T-cell (primary cell): ENCODE results near the gene OR12D2. TPM values are rescaled to one million over a fixed set of nuclear protein-coding genes. Genes with fewer than 3 reads are reported as not detected.
"Not testable (repeated sequence)": the region's sequence is repeated elsewhere in the genome, so short reads cannot be mapped to it uniquely, and the experiment has no call there.

Experiments
- ATAC-seq, 4 experiments: fragments of 200-7000 bp in 3 of 4; fragments of 150-1000 bp in 1 of 4; cut with Tn5 transposase; replicated peaks in 1 of 4; 1 replicate in 3 of 4; 2 replicates in 1 of 4; pipeline ENCODE4 v1.10.0; 2021; ENCODE audit warnings: moderate library complexity in 3 of 4, mild to moderate bottlenecking in 2 of 4, moderate number of reproducible peaks in 1 of 4
- CTCF ChIA-PET, 2 donors: fragments of 300-600 bp; sonication (Branson Sonifier 250); formaldehyde crosslinking; loops; one replicate each; lab custom pipeline; 2022; ENCODE audit warnings: antibody characterized with exemption in 2 of 2; lab: Charles Lee
- POLR2A ChIA-PET, 2 donors: fragments of 300-600 bp; sonication (Branson Sonifier 250); formaldehyde crosslinking; loops; one replicate each; lab custom pipeline; 2022; ENCODE audit warnings: antibody characterized with exemption in 2 of 2; lab: Charles Lee
- DNase-seq, 35 experiments: peaks; one replicate each; pipeline versions ENCODE4 v3.0.0 to v3.0.0-alpha.2; 2013 to 2023
- H3K27ac ChIP-seq: one replicate; pipeline ENCODE4 v1.5.1; 2013; ENCODE audit warnings: low read length
- H3K27me3 ChIP-seq, 2 experiments: replicated peaks in 1 of 2; 1 replicate in 1 of 2; 2 replicates in 1 of 2; pipeline versions ENCODE4 v1.6.1 to v1.7.0; 2013; ENCODE audit warnings: low read length in 1 of 2, mixed read lengths in 1 of 2; ENCODE audit not compliant: control insufficient read depth in 2 of 2, insufficient read depth in 2 of 2; ENCODE audit errors: extremely low read depth in 1 of 2
- H3K36me3 ChIP-seq, 2 donors: 1 replicate in 1 of 2; 2 replicates in 1 of 2; pipeline versions ENCODE4 v1.6.1 to v1.7.0; 2013; ENCODE audit warnings: low read length in 1 of 2; ENCODE audit not compliant: control insufficient read depth in 2 of 2, insufficient read depth in 1 of 2; ENCODE audit errors: extremely low read depth in 1 of 2
- H3K4me1 ChIP-seq, 2 experiments: 1 replicate in 1 of 2; 2 replicates in 1 of 2; pipeline versions ENCODE4 v1.6.1 to v1.7.0; 2013; ENCODE audit warnings: low read length in 2 of 2, mixed read lengths in 1 of 2; ENCODE audit not compliant: insufficient read depth in 2 of 2, control insufficient read depth in 1 of 2; ENCODE audit errors: extremely low read depth in 1 of 2
- H3K4me3 ChIP-seq, 2 donors: 1 replicate in 1 of 2; 2 replicates in 1 of 2; pipeline versions ENCODE4 v1.5.1 to v1.7.0; 2013; ENCODE audit warnings: mild to moderate bottlenecking in 2 of 2, low read length in 1 of 2, moderate library complexity in 1 of 2; ENCODE audit not compliant: control insufficient read depth in 1 of 2; ENCODE audit errors: extremely low read depth in 1 of 2
- H3K9me3 ChIP-seq: 2 replicates; pipeline ENCODE4 v1.7.0; 2013
- H3K27ac Mint-ChIP-seq, 2 donors: one replicate each; pipeline ENCODE4 v1.8.0; 2020 to 2021; ENCODE audit warnings: mild to moderate bottlenecking in 2 of 2, mixed read lengths in 2 of 2
- H3K27me3 Mint-ChIP-seq, 2 donors: one replicate each; pipeline ENCODE4 v1.8.0; 2021 to 2022; ENCODE audit warnings: mixed read lengths in 2 of 2
- H3K36me3 Mint-ChIP-seq: one replicate; pipeline ENCODE4 v1.8.0; 2021; ENCODE audit warnings: mixed read lengths
- H3K4me1 Mint-ChIP-seq, 3 donors: one replicate each; pipeline ENCODE4 v1.8.0; 2020 to 2022; ENCODE audit warnings: mixed read lengths in 3 of 3, mild to moderate bottlenecking in 1 of 3
- H3K4me3 Mint-ChIP-seq, 3 donors: one replicate each; pipeline ENCODE4 v1.8.0; 2020 to 2022; ENCODE audit warnings: mild to moderate bottlenecking in 3 of 3, mixed read lengths in 3 of 3, moderate library complexity in 3 of 3
- H3K9me3 Mint-ChIP-seq, 3 donors: one replicate each; pipeline ENCODE4 v1.8.0; 2020 to 2022; ENCODE audit warnings: mixed read lengths in 3 of 3
- WGBS: methylation state at CpG from one replicate; pipeline ENCODE4 v1.1.5; 2013; ENCODE audit warnings: missing lambda C conversion rate; ENCODE audit not compliant: insufficient coverage; 5-methylcytosine and 5-hydroxymethylcytosine counted together
- total RNA-seq, 35 experiments: library from RNA in 6 of 35; stranded (reverse) in 6 of 35; fragments of 120-200 nt in 1 of 35; gene quantifications; one replicate each; pipeline versions ENCODE4 v1.2.1 to v1.2.4 and lab custom pipeline; 2013 to 2026

The OR12D2 gene
- total RNA-seq, 5 donors from 2014 or later (not counting 1 experiment from before 2014, with no cell fraction given): not detected

- DNase-seq, H3K27ac Mint-ChIP-seq, H3K9me3 ChIP-seq, H3K4me1 Mint-ChIP-seq, H3K36me3 Mint-ChIP-seq, H3K4me3 ChIP-seq, H3K4me3 Mint-ChIP-seq, H3K36me3 ChIP-seq, CTCF ChIA-PET, H3K4me1 ChIP-seq, H3K9me3 Mint-ChIP-seq, ATAC-seq, H3K27ac ChIP-seq: not testable (repeated sequence)
- POLR2A ChIA-PET: interaction anchor here in 1 of 2 donors (0.6 kb wide), 1 partner anchor 21 kb away, joined by 4 read pairs; no protein-coding TSS in a partner anchor
- peaks cover 67 to 69% of the 10 kb centered on the region in 2 donors for H3K27me3 Mint-ChIP-seq
- no CpG with 5 or more reads among the region's 1 CpG for WGBS
- peaks cover 0 to 33% of the 10 kb centered on the region in 2 experiments for H3K27me3 ChIP-seq
Observed at GRCh38 chr6:29444031-29444430, 48.6 kb downstream of the OR12D2 start.

Other genes with a start within 250 kb of the OR12D2 start
- gene OR2J2, start 224.7 kb upstream of the OR12D2 start, total RNA-seq: not detected
- not detected for gene OR14J1, start 93.9 kb upstream of the OR12D2 start, total RNA-seq
- gene OR5V1, start 26.8 kb upstream of the OR12D2 start, total RNA-seq: not detected
- gene OR12D3, start 20.3 kb upstream of the OR12D2 start, total RNA-seq: not detected
- gene OR12D1, start 19.3 kb downstream of the OR12D2 start, total RNA-seq: not detected
- gene OR10C1, start 43.7 kb downstream of the OR12D2 start, total RNA-seq: not detected
- not detected for gene OR11A1, start 61.4 kb downstream of the OR12D2 start, total RNA-seq
- gene OR2H1, start 61.5 kb downstream of the OR12D2 start, total RNA-seq: not detected
- gene MAS1L, start 92.3 kb downstream of the OR12D2 start, total RNA-seq: not detected
- under 1 TPM in 1 of 5 donors, not detected in 4; 0.32 TPM for gene UBD, start 164.1 kb downstream of the OR12D2 start, total RNA-seq
- gene OR2H2, start 189.5 kb downstream of the OR12D2 start, total RNA-seq: not detected
- 10 to 100 TPM; 48.0 to 82.7 (median 74.8) TPM for gene GABBR1, start 237.6 kb downstream of the OR12D2 start, total RNA-seq